Choroid plexus epithelial cell (primary cell): ENCODE data around the gene BBS9.

Source experiments
- DNase-seq: peaks from one replicate; pipeline ENCODE4 v3.0.0-alpha.2; 2010; ENCODE audit warnings: low read depth
- H3K4me3 ChIP-seq: 2 replicates; pipeline ENCODE4 v1.5.1; 2011; ENCODE audit warnings: low read depth, mild to moderate bottlenecking, control low read depth, low read length, moderate library complexity
- CTCF ChIP-seq: conservative IDR thresholded peaks from 2 replicates; pipeline ENCODE4 v1.5.1; 2011; ENCODE audit warnings: low read depth, mild to moderate bottlenecking, control low read depth, inconsistent platforms, low read length, moderate library complexity

The BBS9 gene

GRCh38 chr7:33448035-33448434 is 318.7 kb downstream of the BBS9 start:
- no peak for DNase-seq
- H3K4me3 ChIP-seq, result no peak overlapping the region
- no peak for TF ChIP-seq CTCF

GRCh38 chr7:33449847-33450246 is 320.5 kb downstream of the BBS9 start:
- H3K4me3 ChIP-seq, result no peak overlapping the region
- DNase-seq, result no peak
- TF ChIP-seq CTCF, result no peak

GRCh38 chr7:33452805-33453502 is 323.6 kb downstream of the BBS9 start:
- no peak overlapping the region for H3K4me3 ChIP-seq
- TF ChIP-seq CTCF, result no peak
- peak; percentile 42 for DNase-seq

- no peak for DNase-seq
- H3K4me3 ChIP-seq, result no peak overlapping the region
- no peak for TF ChIP-seq CTCF
Observed at GRCh38 chr7:33457039-33457438, 327.7 kb downstream of the BBS9 start.

DNA sequence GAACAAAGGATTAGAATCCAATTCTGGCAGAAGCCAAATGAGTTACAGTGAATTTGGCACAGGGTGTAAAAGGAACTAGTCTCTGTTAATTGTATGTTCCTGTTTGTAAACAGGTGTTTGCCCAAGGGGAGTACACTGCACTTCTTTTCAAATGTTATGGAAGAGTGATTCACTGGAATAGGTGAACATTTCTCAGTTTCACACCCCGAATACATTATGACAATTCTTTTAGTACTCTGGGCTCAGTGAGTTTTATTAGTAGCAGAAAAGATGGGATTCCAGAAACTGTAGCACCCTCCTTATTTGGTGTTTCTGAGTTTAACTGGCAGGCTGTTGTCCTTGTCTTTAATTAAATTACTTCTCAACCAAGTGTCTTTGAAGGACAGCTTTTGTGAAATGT is 329.2 kb downstream of the BBS9 start:
- TF ChIP-seq CTCF, result no peak
- H3K4me3 ChIP-seq, result no peak overlapping the region
- no peak for DNase-seq

- peak; percentile 76 for TF ChIP-seq CTCF
- peak; percentile 80 for DNase-seq
- no peak overlapping the region for H3K4me3 ChIP-seq
Observed at GRCh38 chr7:33459340-33459751, 330.0 kb downstream of the BBS9 start.

DNA sequence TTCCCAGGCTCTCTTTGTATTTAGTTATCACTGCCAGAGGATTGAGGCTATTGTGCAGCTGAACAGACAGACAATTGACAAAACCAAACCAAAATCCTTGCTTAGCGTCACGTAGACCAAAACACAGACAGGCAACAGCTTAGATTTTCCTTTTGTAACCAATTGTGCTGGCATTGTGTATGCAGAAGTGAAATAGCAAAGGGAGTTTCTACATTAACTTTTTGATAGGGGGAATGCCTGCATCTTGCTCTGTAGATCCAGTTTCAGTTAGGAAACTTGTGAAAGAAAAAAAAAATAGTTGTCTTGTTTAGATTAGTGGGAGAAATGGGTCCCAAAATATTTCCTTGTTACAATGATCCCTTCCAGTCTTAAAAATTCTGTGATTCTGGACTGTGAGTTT is 333.8 kb downstream of the BBS9 start:
- H3K4me3 ChIP-seq, result no peak overlapping the region
- no peak for DNase-seq
- no peak for TF ChIP-seq CTCF
